Activated naive CD8-positive, alpha-beta T cell (primary cell): ENCODE measurements around the gene CNTN6.
"Not testable (repeated sequence)": the region's sequence is repeated elsewhere in the genome, so short reads cannot be mapped to it uniquely, and the experiment has no call there.

Experiments
- H3K27ac Mint-ChIP-seq: one replicate; pipeline ENCODE4 v1.8.0; 2021; ENCODE audit warnings: mixed read lengths
- H3K27me3 Mint-ChIP-seq: one replicate; pipeline ENCODE4 v1.8.0; 2021; ENCODE audit warnings: mixed read lengths
- H3K36me3 Mint-ChIP-seq: one replicate; pipeline ENCODE4 v1.8.0; 2021; ENCODE audit warnings: mixed read lengths
- H3K4me1 Mint-ChIP-seq: one replicate; pipeline ENCODE4 v1.8.0; 2021; ENCODE audit warnings: low read depth, mixed read lengths
- H3K4me3 Mint-ChIP-seq: one replicate; pipeline ENCODE4 v1.8.0; 2021; ENCODE audit warnings: mild to moderate bottlenecking, mixed read lengths
- H3K9me3 Mint-ChIP-seq: one replicate; pipeline ENCODE4 v1.8.0; 2021; ENCODE audit warnings: low read depth, mixed read lengths

CNTN6 gene

DNA sequence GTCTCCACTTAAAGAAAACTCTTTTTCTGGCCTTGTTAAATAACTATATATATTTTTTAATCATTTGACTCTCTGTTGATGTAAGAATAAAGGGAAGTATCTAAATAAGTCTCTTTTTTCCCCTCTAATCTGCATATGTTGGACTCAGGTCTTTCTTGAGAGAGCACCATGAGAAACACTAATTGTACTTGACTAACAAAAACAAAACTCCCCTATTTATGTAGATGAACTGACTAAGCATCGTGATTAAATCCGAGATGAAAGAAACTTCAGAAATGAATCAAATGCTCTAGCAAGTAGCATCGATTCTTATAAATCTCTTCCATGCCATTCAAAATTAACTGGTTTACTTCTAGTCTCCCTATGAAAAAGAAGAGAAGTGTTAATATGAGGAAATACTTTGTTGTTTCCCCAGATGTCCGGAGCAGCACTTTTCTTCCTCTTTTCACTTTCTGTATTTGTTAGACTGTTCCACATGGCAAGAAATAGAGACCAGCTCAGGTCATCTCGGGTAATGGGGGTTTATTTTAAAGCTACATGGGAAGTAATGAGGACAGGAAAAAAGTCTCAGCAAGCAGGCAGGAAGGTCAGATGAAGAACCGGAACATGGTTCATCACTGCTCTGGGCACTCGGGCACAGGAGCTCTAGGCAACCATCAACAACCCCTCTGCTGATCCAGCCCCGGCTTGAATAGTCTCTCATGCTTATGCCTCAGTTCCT lies 288.3 kb downstream of the CNTN6 start:
- H3K4me3 Mint-ChIP-seq, result no peak overlapping the region
- H3K4me1 Mint-ChIP-seq, result no peaks in the 10 kb centered on the region
- H3K27me3 Mint-ChIP-seq, result no peaks in the 10 kb centered on the region
- H3K27ac Mint-ChIP-seq, result no peak overlapping the region
- peaks cover 6% of the 10 kb centered on the region for H3K9me3 Mint-ChIP-seq
- H3K36me3 Mint-ChIP-seq, result no peaks in the 10 kb centered on the region

DNA sequence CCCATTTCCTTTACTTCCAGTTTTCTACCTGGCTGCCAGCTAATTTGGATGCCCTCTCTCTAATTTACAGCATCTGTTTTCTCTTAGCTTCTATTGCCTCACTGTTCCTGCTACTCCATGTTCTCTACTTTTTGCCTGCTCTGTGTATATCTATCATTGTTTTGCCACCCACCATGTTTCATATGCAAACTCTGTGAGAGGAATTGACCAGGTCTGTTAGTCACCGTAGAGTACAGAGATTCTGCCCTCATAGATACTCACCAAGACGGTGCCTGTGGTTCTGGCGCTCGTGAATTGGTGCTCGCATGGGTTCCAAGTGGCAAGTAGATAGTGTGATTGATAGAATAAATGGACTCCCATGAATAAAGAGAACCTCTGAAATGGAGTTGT lies 288.8 kb downstream of the CNTN6 start:
- no peaks in the 10 kb centered on the region for H3K36me3 Mint-ChIP-seq
- H3K27me3 Mint-ChIP-seq, result no peaks in the 10 kb centered on the region
- no peak overlapping the region for H3K4me3 Mint-ChIP-seq
- no peak overlapping the region for H3K27ac Mint-ChIP-seq
- H3K9me3 Mint-ChIP-seq, result peaks cover 6% of the 10 kb centered on the region
- H3K4me1 Mint-ChIP-seq, result no peaks in the 10 kb centered on the region

DNA sequence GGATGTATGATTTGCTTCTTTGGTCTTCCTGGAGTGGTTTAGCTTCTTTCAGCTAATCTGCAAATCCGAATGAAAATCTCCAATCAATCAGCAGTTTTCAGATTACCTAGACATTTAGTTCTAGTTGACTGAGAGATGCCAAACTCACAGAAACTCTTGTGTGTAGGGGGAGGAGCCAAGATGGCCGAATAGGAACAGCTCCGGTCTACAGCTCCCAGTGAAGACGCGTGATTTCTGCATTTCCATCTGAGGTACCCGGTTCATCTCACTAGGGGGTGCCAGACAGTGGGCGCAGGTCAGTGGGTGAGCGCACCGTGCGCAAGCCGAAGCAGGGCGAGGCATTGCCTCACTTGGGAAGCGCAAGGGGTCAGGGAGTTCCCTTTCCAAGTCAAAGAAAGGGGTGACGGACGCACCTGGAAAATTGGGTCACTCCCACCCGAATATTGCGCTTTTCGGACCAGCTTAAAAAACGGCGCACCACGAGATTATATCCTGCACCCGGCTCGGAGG lies 294.6 kb downstream of the CNTN6 start:
- not testable (repeated sequence) for H3K9me3 Mint-ChIP-seq, H3K4me1 Mint-ChIP-seq, H3K27me3 Mint-ChIP-seq, H3K27ac Mint-ChIP-seq, H3K4me3 Mint-ChIP-seq, H3K36me3 Mint-ChIP-seq

DNA sequence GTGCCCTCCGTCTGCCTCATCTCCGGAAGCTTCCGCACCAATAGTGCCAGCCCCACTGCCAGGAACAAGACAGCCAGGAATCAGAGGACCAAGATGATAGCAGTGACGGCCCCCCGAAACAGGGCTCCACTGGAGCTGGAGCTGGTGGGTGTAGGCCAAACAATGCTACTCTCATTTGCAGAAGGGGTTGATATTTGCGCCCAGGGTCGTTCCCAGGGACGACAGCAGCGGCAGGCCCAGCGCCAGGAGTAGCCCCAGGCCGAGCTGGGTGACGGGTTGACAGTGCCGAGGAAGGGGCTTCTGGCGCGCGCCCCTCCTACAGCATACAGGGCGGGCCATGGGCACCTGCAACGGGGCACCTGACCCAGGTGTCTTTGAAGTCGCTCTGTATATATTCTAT lies 301.4 kb downstream of the CNTN6 start:
- H3K27ac Mint-ChIP-seq, result no peak overlapping the region

DNA sequence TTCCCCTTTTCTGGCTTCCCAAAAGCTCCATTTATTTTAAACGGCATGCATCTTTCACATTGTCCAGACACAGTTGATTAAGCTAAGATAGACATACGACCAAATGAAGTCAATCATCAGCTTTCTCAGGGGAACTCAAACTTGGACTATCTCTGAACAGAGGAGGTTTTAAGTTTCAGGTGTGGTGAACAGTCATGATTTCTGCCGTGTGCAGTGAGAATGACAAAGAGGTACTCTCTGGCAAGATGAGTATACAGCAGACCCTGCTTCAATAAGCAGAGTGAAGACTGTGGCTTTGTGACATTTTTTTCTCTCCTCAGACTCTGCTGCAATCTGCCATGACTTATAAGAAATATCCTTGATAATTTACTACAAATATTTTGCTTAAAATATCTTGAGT lies 307.7 kb downstream of the CNTN6 start:
- H3K27ac Mint-ChIP-seq, result no peak overlapping the region

More for the DNA sequence above, 301.4 kb downstream of the CNTN6 start:
- Mint-ChIP-seq H3K9me3 (peaks cover 5% of the 10 kb centered on the region), H3K4me3 (no peak overlapping the region), H3K4me1 (no peaks in the 10 kb centered on the region), H3K27me3 (no peaks in the 10 kb centered on the region), H3K36me3 (no peaks in the 10 kb centered on the region)

DNA sequence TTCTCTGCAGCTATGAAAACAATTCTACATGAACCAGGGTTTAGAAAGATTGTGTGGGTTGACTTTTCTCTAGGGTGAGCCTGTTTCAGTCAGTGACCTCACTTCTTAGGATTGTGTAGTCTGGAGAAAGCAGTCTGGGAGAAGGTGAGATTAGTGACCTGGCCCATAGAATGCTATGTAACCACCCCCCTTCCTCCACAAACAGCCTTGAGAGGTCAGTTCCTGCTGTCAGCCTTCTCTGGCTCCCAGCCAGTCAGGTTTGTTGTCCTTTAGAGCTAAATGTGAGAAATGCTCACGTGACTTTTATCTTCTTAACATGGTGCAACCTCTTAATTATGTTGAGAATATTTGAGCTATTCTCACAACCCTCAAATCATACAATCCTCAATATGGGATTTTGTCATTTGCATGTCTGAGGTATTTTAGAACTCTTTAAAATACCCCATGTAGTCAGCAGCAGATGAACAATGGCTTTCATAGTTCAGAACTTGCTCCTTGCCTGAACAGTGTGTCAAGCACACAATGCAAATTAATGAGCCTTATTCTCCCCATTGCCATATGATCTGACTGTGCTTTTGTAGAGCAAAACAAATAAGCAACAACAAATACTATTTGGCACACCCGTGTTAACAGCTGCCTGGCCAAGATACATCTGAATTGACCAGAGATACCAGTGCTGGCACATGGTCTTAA lies 311.6 kb downstream of the CNTN6 start:
- Mint-ChIP-seq H3K4me1 (no peaks in the 10 kb centered on the region), H3K36me3 (no peaks in the 10 kb centered on the region), H3K27me3 (no peaks in the 10 kb centered on the region), H3K9me3 (peaks cover 11% of the 10 kb centered on the region), H3K4me3 (no peak overlapping the region), H3K27ac (no peak overlapping the region)

More for the DNA sequence above, 307.7 kb downstream of the CNTN6 start:
- Mint-ChIP-seq H3K27me3 (no peaks in the 10 kb centered on the region), H3K4me1 (no peaks in the 10 kb centered on the region), H3K9me3 (peaks cover 17% of the 10 kb centered on the region), H3K36me3 (no peaks in the 10 kb centered on the region), H3K4me3 (no peak overlapping the region)

DNA sequence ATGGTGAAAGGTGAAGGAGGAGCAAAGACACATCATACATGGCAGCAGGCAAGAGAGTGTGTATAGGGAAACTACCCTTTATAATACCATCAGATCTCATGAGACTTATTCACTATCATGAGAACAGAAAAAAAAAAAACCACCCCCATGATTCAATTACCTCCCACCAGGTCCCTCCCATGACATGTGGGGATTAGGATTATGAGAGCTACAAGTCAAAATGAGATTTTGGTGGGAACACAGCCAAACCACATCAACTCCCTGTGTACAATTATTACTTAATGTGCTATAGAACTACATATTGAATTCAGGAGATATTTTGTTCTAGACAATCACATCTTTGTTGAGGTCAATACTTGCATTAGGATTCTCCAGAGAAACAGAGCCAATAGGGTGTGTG lies 313.4 kb downstream of the CNTN6 start:
- no peaks in the 10 kb centered on the region for H3K27me3 Mint-ChIP-seq
- no peak overlapping the region for H3K4me3 Mint-ChIP-seq
- no peaks in the 10 kb centered on the region for H3K36me3 Mint-ChIP-seq
- no peak overlapping the region for H3K27ac Mint-ChIP-seq
- peaks cover 11% of the 10 kb centered on the region for H3K9me3 Mint-ChIP-seq
- no peaks in the 10 kb centered on the region for H3K4me1 Mint-ChIP-seq

DNA sequence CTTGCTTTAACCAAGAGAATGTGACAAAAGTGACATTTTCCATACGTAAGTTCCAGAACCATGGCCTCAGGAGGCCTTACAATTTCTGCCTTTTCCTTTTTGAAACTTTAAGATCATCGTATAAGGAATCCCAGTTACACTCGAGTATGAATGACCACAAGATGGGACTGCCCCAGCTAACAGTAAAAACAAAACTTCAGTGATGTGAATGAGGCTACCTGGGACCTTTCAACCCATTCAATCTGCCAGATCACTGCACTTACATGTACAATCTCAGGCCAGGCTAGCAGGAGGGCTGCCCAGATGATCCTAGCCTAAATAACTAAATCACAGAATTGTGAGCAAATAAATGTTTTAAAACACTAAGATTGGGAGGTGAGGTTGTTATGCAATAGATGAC lies 328.8 kb downstream of the CNTN6 start:
- Mint-ChIP-seq H3K27me3 (no peaks in the 10 kb centered on the region), H3K9me3 (peaks cover 3% of the 10 kb centered on the region), H3K27ac (no peak overlapping the region), H3K4me1 (no peaks in the 10 kb centered on the region), H3K36me3 (no peaks in the 10 kb centered on the region), H3K4me3 (no peak overlapping the region)

DNA sequence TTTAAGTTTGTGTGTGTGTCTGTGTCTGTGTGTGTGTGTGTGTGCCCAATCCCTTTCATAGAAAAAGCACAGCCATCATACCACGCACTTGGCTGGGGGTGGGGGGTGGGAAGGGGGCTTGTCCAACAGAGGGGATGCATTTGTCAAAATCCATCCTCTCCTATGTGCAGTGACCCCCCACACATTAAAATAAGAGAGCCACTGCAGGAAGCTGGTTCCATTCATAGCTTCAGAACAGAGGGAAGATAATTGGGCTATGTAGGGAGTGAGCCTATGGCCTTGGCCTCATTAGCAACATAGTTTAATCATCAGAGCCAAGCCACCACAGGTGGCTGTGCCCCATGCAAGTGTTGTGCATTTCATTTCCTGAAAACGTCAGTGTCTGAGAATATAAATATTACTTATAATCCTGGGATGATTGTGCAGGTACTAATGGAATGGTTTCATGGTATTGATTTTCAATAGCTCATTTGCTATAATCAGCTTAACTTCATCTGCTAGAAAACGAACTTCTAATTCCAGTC lies 330.8 kb downstream of the CNTN6 start:
- H3K36me3 Mint-ChIP-seq, result no peaks in the 10 kb centered on the region
- no peaks in the 10 kb centered on the region for H3K27me3 Mint-ChIP-seq
- no peaks in the 10 kb centered on the region for H3K4me1 Mint-ChIP-seq
- H3K9me3 Mint-ChIP-seq, result peaks cover 3% of the 10 kb centered on the region
- no peak overlapping the region for H3K4me3 Mint-ChIP-seq
- no peak overlapping the region for H3K27ac Mint-ChIP-seq

DNA sequence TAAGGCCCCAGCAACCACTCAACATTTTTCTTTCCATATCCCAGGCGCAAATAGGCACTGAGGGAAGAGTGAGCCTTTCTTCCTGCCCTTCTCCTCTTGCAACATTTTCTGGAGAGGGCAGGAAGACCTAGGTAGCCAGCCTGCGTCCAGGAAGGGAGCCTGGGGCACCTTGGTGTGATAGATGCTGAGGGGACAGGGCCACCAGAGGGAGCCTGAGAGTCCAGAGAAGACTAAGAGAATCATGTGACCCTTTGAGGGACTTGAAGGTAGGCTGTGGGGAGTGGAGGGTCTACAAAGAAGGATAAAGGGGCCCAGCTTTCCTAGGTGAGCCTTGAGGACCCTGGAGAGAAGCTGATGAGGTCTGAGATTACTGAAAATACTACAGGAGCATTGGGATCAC lies 346.6 kb downstream of the CNTN6 start:
- no peaks in the 10 kb centered on the region for H3K36me3 Mint-ChIP-seq
- H3K9me3 Mint-ChIP-seq, result no peaks in the 10 kb centered on the region
- no peak overlapping the region for H3K4me3 Mint-ChIP-seq
- H3K27me3 Mint-ChIP-seq, result no peaks in the 10 kb centered on the region
- no peaks in the 10 kb centered on the region for H3K4me1 Mint-ChIP-seq
- no peak overlapping the region for H3K27ac Mint-ChIP-seq

DNA sequence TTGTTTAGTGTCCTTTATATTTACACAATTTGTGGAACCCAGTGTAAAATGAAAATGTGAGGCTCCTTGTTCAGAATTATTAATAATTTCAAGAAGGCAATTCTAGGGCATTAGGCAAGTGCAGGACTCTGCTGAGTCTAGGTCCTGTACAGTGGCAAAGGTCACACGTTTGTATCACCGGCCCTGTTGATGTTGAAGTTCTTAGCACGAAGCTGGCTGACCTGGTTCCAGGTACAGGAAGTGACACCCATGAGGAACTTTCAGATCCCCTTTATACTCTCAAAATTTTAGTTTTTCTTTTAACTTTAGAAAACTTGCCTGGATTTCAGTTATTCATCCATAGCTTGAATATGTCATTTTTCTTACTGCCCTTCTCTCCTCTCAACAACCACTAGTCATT lies 349.4 kb downstream of the CNTN6 start:
- no peak overlapping the region for H3K4me3 Mint-ChIP-seq
- no peaks in the 10 kb centered on the region for H3K27me3 Mint-ChIP-seq
- no peak overlapping the region for H3K27ac Mint-ChIP-seq
- no peaks in the 10 kb centered on the region for H3K4me1 Mint-ChIP-seq
- H3K36me3 Mint-ChIP-seq, result no peaks in the 10 kb centered on the region
- peaks cover 3% of the 10 kb centered on the region for H3K9me3 Mint-ChIP-seq

DNA sequence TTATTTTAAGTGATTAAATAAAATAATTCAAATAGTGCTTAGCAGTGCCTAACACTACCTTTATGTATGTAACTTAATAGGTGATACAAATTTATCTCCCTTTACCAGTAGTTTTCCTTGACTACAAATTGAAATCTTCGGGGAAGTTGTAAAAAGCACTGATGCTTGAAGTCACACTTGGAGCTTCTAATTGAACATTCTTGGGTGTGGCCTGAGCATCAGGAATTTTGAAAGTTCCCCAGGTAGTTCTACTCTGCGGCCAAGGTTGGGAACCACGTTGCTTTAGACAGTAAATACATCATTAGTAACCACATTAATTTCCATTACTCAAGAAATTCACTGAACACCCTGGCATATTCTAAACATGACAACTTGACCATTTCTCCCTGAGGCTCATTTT lies 351.4 kb downstream of the CNTN6 start:
- H3K4me1 Mint-ChIP-seq, result no peaks in the 10 kb centered on the region
- H3K27me3 Mint-ChIP-seq, result no peaks in the 10 kb centered on the region
- H3K36me3 Mint-ChIP-seq, result no peaks in the 10 kb centered on the region
- peaks cover 3% of the 10 kb centered on the region for H3K9me3 Mint-ChIP-seq
- H3K4me3 Mint-ChIP-seq, result no peak overlapping the region
- H3K27ac Mint-ChIP-seq, result no peak overlapping the region

DNA sequence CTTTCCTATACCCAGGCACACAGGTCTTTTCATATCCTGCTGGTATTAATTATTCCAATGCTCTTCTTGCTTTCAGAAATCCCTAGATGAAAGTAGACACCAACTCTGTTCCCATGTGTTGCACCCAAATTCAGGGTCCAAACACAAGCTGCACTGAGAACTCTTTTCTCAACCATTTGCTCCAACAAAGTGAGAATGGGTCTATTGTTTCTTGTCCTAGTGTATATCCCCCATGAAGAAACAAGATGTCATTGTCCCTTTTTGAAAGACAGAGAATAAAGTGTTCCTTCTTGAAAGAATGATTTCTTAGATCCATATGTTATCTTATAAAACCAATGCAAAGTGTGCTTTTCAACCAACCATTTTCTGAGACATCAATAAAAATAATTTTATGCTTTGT lies 353.7 kb downstream of the CNTN6 start:
- Mint-ChIP-seq H3K27ac (no peak overlapping the region), H3K27me3 (no peaks in the 10 kb centered on the region), H3K4me3 (no peak overlapping the region), H3K9me3 (peaks cover 3% of the 10 kb centered on the region), H3K4me1 (no peaks in the 10 kb centered on the region), H3K36me3 (no peaks in the 10 kb centered on the region)

DNA sequence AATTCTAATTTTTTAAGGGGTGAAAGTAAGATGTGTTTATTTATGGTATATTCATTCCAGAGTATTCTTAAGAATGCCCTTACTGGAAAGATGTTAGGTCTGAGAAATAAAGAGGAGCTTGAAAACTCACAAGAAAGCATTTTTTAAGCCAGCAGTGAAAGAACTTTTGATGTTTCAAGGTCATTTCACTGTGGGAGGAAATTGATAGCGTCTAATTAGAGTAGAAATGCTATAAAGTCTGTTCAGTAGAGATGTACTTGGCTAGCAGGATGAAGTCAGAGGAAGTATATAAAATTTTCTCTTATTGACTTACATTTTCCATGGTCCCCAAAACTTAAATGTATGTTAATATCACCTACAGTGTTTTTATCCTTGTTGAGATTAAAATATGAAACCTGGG lies 354.6 kb downstream of the CNTN6 start:
- Mint-ChIP-seq H3K36me3 (no peaks in the 10 kb centered on the region), H3K27ac (no peak overlapping the region), H3K4me3 (no peak overlapping the region), H3K9me3 (peaks cover 3% of the 10 kb centered on the region), H3K27me3 (no peaks in the 10 kb centered on the region), H3K4me1 (no peaks in the 10 kb centered on the region)

DNA sequence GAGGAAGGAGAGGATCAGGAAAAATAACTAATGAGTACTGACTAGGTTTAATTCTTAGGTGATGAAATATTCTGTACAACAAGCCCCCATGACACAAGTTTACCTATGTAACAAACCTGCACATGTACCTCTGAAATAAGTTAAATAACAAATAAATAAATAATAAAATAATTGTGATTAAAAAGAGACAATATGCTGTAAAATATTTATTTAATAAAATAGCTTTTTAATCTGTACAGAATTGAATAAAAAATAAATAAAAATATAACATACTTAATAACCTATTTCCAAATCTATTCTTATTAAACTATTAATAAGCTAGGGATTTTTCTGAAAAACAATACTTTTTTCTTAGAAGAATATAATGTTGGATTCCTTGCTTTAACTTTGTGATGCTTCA lies 355.6 kb downstream of the CNTN6 start:
- no peak overlapping the region for H3K4me3 Mint-ChIP-seq
- no peaks in the 10 kb centered on the region for H3K27me3 Mint-ChIP-seq
- no peak overlapping the region for H3K27ac Mint-ChIP-seq
- no peaks in the 10 kb centered on the region for H3K4me1 Mint-ChIP-seq
- no peaks in the 10 kb centered on the region for H3K36me3 Mint-ChIP-seq
- peaks cover 3% of the 10 kb centered on the region for H3K9me3 Mint-ChIP-seq
